Osteoblast (primary cell): ENCODE data around the gene PTGES3. TPM values are rescaled to one million over a fixed set of nuclear protein-coding genes. Genes with fewer than 3 reads are reported as not detected.

ENCODE experiments used
- DNase-seq: peaks from one replicate; pipeline ENCODE4 v3.0.0; 2011; ENCODE audit warnings: low spot score, mixed read lengths; ENCODE audit not compliant: insufficient read length; ENCODE audit errors: missing footprints
- H2AFZ ChIP-seq: 2 replicates; pipeline ENCODE4 v1.6.0; 2011; ENCODE audit warnings: mild to moderate bottlenecking, low read length
- H3K27ac ChIP-seq: 2 replicates; pipeline ENCODE4 v1.5.1; 2011; ENCODE audit warnings: mild to moderate bottlenecking, low read depth, low read length, moderate library complexity
- H3K27me3 ChIP-seq: 2 replicates; pipeline ENCODE4 v1.6.0; 2012; ENCODE audit warnings: mild to moderate bottlenecking, control low read depth, inconsistent platforms, low read length, moderate library complexity; ENCODE audit not compliant: insufficient read depth
- H3K36me3 ChIP-seq: 2 replicates; pipeline ENCODE4 v1.5.1; 2011; ENCODE audit warnings: mild to moderate bottlenecking, low read length, control low read depth, moderate library complexity; ENCODE audit not compliant: insufficient read depth
- H3K4me1 ChIP-seq: 2 replicates; pipeline ENCODE4 v1.5.1; 2011; ENCODE audit warnings: mild to moderate bottlenecking, low read length, control low read depth, moderate library complexity; ENCODE audit not compliant: insufficient read depth
- H3K4me2 ChIP-seq: 2 replicates; pipeline ENCODE4 v1.6.0; 2011; ENCODE audit warnings: mild to moderate bottlenecking, low read length; ENCODE audit not compliant: insufficient read depth
- H3K4me3 ChIP-seq: fragments of 200-600 bp; sonication (generic); 3 replicates; pipeline ENCODE4 v1.5.1; 2012; ENCODE audit warnings: mild to moderate bottlenecking, low read length, inconsistent platforms; ENCODE audit not compliant: insufficient read depth
- H3K79me2 ChIP-seq: 2 replicates; pipeline ENCODE4 v1.6.0; 2012; ENCODE audit warnings: mild to moderate bottlenecking, low read length, control low read depth, inconsistent platforms; ENCODE audit not compliant: insufficient read depth
- H3K9me3 ChIP-seq: 2 replicates; pipeline ENCODE4 v1.5.1; 2011; ENCODE audit warnings: low read depth, low read length, control low read depth
- H4K20me1 ChIP-seq: 2 replicates; pipeline ENCODE4 v1.6.0; 2012; ENCODE audit warnings: mild to moderate bottlenecking, low read length, control low read depth; ENCODE audit not compliant: insufficient read depth
- CTCF ChIP-seq: IDR thresholded peaks from 2 replicates; pipeline ENCODE4 v1.5.1; 2011; ENCODE audit warnings: mild to moderate bottlenecking, low read depth, low read length, moderate library complexity; ENCODE audit errors: extremely low read depth
- total RNA-seq: library from RNA; depleted of rRNA; stranded (reverse); fragments of >200 nt; gene quantifications from 2 replicates; pipeline ENCODE4 v1.2.3, GENCODE V29; 2012

PTGES3 gene
- total RNA-seq, 1 donor, result 63.0 TPM

- no peak for TF ChIP-seq CTCF
- H3K36me3 ChIP-seq, result peaks cover 9% of the 10 kb centered on the region
- H3K27ac ChIP-seq, result no peak overlapping the region
- no peaks in the 10 kb centered on the region for H3K4me1 ChIP-seq
- no peak overlapping the region for H3K4me2 ChIP-seq
- no peak for DNase-seq
- no peak overlapping the region for H3K4me3 ChIP-seq
- peaks cover 41% of the 10 kb centered on the region for H4K20me1 ChIP-seq
- H3K79me2 ChIP-seq, result peaks cover 96% of the 10 kb centered on the region
- H3K27me3 ChIP-seq, result no peaks in the 10 kb centered on the region
- H3K9me3 ChIP-seq, result no peaks in the 10 kb centered on the region
- no peak overlapping the region for H2AFZ ChIP-seq
These were observed 10.4 kb downstream of the PTGES3 start for GRCh38 chr12:56677680-56678079.

GRCh38 chr12:56676851-56677580, 11.1 kb downstream of the PTGES3 start:
- peaks cover 35% of the 10 kb centered on the region for H4K20me1 ChIP-seq
- H3K9me3 ChIP-seq, result no peaks in the 10 kb centered on the region
- no peaks in the 10 kb centered on the region for H3K27me3 ChIP-seq
- H3K4me2 ChIP-seq, result no peak overlapping the region
- H3K79me2 ChIP-seq, result peaks cover 96% of the 10 kb centered on the region
- no peak overlapping the region for H2AFZ ChIP-seq
- no peak overlapping the region for H3K4me3 ChIP-seq
- no peaks in the 10 kb centered on the region for H3K4me1 ChIP-seq
- no peak for DNase-seq
- H3K36me3 ChIP-seq, result peaks cover 12% of the 10 kb centered on the region
- H3K27ac ChIP-seq, result no peak overlapping the region
- TF ChIP-seq CTCF, result no peak

GRCh38 chr12:56671608-56672007, 16.5 kb downstream of the PTGES3 start:
- Histone ChIP-seq H3K4me3 (no peak overlapping the region), H3K27ac (no peak overlapping the region), H4K20me1 (peaks cover 16% of the 10 kb centered on the region), H3K36me3 (peaks cover 58% of the 10 kb centered on the region), H3K4me2 (no peak overlapping the region), H3K9me3 (no peaks in the 10 kb centered on the region), H2AFZ (no peak overlapping the region), H3K27me3 (no peaks in the 10 kb centered on the region), H3K4me1 (no peaks in the 10 kb centered on the region), H3K79me2 (peaks cover 83% of the 10 kb centered on the region)
- no peak for DNase-seq
- TF ChIP-seq CTCF, result no peak

- TF ChIP-seq CTCF, result no peak
- Histone ChIP-seq H3K9me3 (no peaks in the 10 kb centered on the region), H3K36me3 (peaks cover 66% of the 10 kb centered on the region), H4K20me1 (peaks cover 16% of the 10 kb centered on the region), H3K4me3 (no peak overlapping the region), H3K4me2 (no peak overlapping the region), H3K4me1 (no peaks in the 10 kb centered on the region), H2AFZ (no peak overlapping the region), H3K27me3 (no peaks in the 10 kb centered on the region), H3K27ac (no peak overlapping the region), H3K79me2 (peaks cover 75% of the 10 kb centered on the region)
- DNase-seq, result no peak
These were observed 17.2 kb downstream of the PTGES3 start for GRCh38 chr12:56670836-56671235.
